ENCODE measurements around the gene ANKRD49. TPM values are rescaled to one million over a fixed set of nuclear protein-coding genes. Genes with fewer than 3 reads are reported as not detected.

ANKRD49 gene
- total and polyA plus RNA-seq, 2 of the 8 experiments (the other 6 are each of a cell fraction or from before 2014, with no cell fraction given) = 7.4 to 12.2 TPM

DNA sequence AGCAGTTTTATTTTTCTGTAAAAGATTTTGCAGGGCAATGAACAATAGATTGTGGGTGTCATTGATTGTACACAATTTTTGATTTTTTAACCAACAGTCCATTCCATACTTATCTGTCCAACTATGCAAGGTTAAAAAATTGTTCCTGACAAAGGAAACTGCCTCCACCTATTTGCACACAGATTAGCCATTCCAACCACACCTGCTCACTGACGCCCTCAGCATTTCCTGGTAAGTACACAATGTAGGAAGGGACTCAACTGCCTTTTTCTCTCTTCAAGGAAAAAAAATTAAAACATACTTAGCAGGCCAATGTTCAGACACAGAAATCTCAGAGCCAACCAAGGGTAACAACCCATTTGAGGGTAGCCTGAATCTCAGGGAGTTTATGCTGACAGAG, 45.6 kb downstream of the ANKRD49 start (continued):
- TF ChIP-seq, protein P1, sequence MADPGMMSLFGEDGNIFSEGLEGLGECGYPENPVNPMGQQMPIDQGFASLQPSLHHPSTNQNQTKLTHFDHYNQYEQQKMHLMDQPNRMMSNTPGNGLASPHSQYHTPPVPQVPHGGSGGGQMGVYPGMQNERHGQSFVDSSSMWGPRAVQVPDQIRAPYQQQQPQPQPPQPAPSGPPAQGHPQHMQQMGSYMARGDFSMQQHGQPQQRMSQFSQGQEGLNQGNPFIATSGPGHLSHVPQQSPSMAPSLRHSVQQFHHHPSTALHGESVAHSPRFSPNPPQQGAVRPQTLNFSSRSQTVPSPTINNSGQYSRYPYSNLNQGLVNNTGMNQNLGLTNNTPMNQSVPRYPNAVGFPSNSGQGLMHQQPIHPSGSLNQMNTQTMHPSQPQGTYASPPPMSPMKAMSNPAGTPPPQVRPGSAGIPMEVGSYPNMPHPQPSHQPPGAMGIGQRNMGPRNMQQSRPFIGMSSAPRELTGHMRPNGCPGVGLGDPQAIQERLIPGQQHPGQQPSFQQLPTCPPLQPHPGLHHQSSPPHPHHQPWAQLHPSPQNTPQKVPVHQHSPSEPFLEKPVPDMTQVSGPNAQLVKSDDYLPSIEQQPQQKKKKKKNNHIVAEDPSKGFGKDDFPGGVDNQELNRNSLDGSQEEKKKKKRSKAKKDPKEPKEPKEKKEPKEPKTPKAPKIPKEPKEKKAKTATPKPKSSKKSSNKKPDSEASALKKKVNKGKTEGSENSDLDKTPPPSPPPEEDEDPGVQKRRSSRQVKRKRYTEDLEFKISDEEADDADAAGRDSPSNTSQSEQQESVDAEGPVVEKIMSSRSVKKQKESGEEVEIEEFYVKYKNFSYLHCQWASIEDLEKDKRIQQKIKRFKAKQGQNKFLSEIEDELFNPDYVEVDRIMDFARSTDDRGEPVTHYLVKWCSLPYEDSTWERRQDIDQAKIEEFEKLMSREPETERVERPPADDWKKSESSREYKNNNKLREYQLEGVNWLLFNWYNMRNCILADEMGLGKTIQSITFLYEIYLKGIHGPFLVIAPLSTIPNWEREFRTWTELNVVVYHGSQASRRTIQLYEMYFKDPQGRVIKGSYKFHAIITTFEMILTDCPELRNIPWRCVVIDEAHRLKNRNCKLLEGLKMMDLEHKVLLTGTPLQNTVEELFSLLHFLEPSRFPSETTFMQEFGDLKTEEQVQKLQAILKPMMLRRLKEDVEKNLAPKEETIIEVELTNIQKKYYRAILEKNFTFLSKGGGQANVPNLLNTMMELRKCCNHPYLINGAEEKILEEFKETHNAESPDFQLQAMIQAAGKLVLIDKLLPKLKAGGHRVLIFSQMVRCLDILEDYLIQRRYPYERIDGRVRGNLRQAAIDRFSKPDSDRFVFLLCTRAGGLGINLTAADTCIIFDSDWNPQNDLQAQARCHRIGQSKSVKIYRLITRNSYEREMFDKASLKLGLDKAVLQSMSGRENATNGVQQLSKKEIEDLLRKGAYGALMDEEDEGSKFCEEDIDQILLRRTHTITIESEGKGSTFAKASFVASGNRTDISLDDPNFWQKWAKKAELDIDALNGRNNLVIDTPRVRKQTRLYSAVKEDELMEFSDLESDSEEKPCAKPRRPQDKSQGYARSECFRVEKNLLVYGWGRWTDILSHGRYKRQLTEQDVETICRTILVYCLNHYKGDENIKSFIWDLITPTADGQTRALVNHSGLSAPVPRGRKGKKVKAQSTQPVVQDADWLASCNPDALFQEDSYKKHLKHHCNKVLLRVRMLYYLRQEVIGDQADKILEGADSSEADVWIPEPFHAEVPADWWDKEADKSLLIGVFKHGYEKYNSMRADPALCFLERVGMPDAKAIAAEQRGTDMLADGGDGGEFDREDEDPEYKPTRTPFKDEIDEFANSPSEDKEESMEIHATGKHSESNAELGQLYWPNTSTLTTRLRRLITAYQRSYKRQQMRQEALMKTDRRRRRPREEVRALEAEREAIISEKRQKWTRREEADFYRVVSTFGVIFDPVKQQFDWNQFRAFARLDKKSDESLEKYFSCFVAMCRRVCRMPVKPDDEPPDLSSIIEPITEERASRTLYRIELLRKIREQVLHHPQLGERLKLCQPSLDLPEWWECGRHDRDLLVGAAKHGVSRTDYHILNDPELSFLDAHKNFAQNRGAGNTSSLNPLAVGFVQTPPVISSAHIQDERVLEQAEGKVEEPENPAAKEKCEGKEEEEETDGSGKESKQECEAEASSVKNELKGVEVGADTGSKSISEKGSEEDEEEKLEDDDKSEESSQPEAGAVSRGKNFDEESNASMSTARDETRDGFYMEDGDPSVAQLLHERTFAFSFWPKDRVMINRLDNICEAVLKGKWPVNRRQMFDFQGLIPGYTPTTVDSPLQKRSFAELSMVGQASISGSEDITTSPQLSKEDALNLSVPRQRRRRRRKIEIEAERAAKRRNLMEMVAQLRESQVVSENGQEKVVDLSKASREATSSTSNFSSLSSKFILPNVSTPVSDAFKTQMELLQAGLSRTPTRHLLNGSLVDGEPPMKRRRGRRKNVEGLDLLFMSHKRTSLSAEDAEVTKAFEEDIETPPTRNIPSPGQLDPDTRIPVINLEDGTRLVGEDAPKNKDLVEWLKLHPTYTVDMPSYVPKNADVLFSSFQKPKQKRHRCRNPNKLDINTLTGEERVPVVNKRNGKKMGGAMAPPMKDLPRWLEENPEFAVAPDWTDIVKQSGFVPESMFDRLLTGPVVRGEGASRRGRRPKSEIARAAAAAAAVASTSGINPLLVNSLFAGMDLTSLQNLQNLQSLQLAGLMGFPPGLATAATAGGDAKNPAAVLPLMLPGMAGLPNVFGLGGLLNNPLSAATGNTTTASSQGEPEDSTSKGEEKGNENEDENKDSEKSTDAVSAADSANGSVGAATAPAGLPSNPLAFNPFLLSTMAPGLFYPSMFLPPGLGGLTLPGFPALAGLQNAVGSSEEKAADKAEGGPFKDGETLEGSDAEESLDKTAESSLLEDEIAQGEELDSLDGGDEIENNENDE (IDR thresholded peaks at IDR 0.05; ENCODE audit: insufficient replicate concordance, low read length) = no peak
- TF ChIP-seq RBBP5 (IDR thresholded peaks at IDR 0.05; ENCODE audit: borderline replicate concordance, low read depth, low read length) (no peak), BCL11A (IDR thresholded peaks at IDR 0.05; ENCODE audit: low read depth in 2 of 2, low read length in 2 of 2) (no peak), RXRA (IDR thresholded peaks at IDR 0.05; ENCODE audit: insufficient read depth, low read depth, low read length) (no peak), TCF12 (IDR thresholded peaks at IDR 0.05; ENCODE audit: low read depth, low read length) (no peak), JUND (IDR thresholded peaks at IDR 0.05; ENCODE audit: low read length) (no peak), NRF1 (IDR thresholded peaks at IDR 0.05; ENCODE audit: low read depth, low read length) (no peak), EP300 (IDR thresholded peaks at IDR 0.05; ENCODE audit: borderline replicate concordance in 1 of 2, low read depth in 2 of 2, low read length in 2 of 2) (no peak), TAF7 (optimal IDR thresholded peaks at IDR 0.05; ENCODE audit: borderline replicate concordance, low read depth, low read length) (no peak)

Measured in H1 (cell line).